ENCODE measurements around the gene CWH43. TPM values are rescaled to one million over a fixed set of nuclear protein-coding genes. Genes with fewer than 3 reads are reported as not detected.

CWH43 gene
- total and polyA plus RNA-seq, 4 donors: 0.65 to 4.2 (median 1.1) TPM

Small RNAs within 50 kb of the gene (small RNA-seq; reads per million reads assigned to genes)
- not detected for gene AC020593.1 (ENCODE audit: low replicate concordance)

Other genes with a start within 250 kb of the CWH43 start
- 100 to 1,000 TPM in 1 of 2 donors, 10 to 100 TPM in 1; 49.0 to 188 TPM for gene FRYL, start 206.0 kb upstream of the CWH43 start, total RNA-seq
- 10 to 100 TPM; 12.6 to 14.3 TPM for gene FRYL, start 206.0 kb upstream of the CWH43 start, polyA plus RNA-seq
- 100 to 1,000 TPM; 106 to 120 TPM for gene OCIAD1, start 155.2 kb upstream of the CWH43 start, total RNA-seq
- gene OCIAD1, start 155.2 kb upstream of the CWH43 start, polyA plus RNA-seq: 100 to 1,000 TPM; 116 to 118 TPM
- gene OCIAD2, start 79.5 kb upstream of the CWH43 start, total RNA-seq: 10 to 100 TPM; 13.1 to 35.8 TPM
- gene OCIAD2, start 79.5 kb upstream of the CWH43 start, polyA plus RNA-seq: 10 to 100 TPM; 36.1 to 56.3 TPM